GM18867 (cell line): ENCODE data around the gene NEK11.
"Not testable (repeated sequence)": the region's sequence is repeated elsewhere in the genome, so short reads cannot be mapped to it uniquely, and the experiment has no call there.

Experiments
- ATAC-seq: cut with Tn5 transposase; IDR thresholded peaks from one replicate; pipeline ENCODE4 v1.9.1; 2021; ENCODE audit warnings: mild to moderate bottlenecking, moderate library complexity; ENCODE audit not compliant: unreplicated experiment

NEK11 gene

DNA sequence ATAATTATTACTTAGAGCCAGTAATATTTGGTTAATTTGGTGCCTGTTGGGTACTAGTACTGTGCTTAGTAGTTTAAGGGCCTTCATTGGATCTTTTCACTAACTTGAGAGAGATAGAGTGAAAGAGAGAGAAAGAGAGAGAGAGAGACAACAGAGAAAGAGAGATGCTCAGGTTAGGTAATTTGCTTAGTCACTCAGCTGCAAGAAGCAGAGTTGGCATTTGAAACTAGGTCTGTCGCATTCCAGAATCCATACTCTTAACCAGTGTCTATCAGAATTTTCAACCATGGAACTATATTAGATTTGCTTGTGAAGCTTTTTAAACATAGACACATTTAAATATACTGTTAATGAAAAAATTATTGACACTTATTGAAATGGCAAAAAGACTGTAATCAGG is 323.8 kb downstream of the NEK11 start:
- ATAC-seq = no peak

DNA sequence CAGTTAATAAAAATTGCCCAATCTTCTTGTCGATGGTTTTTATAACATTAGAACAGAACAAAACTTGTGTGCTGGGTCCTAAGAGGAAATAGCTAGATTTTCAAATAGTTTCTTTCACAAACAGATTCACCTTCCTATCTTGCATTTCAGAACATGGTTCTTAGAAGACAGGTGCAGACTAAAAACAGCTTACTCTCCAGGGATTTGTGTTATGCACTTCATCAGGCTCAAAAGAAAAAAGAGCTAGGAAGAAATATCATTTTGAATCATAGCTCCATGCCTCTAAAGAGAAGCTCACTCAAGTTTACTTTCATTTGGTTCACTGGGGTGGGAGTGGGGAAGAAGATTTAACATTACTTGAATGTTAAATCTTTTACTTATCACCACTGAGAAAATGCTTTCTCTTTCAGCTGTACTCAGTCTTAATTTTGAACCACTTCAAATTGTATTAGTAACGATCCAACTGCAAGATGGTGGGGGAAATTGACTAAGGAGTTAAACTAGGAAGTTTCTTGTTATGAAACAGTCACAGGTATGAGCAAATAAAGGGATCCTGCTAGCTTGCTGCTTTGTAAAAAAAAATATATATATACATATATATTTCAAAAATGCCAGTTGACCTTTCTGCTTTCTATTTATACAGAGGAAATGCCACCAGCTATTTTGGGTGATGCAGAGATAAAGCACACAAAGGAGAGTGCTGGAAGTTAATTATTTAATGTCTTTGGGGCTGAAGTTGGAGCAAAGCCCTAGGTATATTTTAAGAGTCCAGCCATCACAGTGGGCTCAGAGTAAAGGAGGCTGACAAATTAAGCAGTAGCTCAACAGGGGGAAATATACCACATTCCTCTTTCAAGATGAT is 326.6 kb downstream of the NEK11 start:
- no peak for ATAC-seq

DNA sequence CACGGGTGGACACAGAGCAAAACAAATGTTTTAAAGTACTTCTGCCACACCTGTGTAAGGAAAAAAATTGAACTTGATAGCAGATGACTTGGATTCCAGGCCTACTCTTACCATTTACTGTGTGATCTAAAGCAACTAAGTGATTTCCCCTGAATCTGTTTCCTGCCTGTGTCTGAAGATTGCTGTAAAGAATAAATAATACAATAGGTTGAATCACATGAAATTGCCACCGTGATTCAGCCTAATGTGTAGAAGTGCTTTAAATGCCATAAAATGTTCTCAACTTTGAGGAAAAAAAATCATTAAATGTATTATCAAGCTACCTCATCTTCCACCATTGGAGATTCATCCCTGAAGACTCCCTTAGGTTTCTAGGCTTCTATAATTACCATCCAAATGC is 327.3 kb downstream of the NEK11 start:
- ATAC-seq = no peak

DNA sequence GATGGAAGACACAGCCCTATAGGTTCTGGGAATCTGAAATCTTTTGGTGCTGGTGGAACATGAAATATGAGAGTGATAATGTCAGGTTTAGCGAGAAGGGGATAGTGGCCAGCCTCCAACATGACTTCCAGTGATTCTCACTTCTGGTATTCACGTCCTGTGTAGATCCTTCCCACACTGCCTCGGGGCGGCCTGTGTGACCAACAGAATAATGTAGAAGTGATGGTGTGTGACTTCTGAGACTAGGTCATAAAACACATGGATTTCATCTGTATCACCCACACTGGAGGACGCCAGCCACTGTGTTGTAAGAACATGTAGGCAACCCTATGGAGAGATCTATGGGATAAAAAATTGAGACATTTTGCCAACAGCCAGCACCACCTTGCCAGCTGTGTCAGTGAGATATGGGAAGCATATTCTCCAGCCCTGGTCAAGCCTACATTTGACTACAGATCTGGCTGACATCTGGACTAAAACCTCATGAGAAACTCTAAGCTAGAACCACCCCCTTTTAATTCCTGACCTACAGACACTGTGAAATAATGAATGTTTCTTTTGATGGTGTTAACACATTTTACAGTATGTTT is 329.4 kb downstream of the NEK11 start:
- ATAC-seq = no peak

DNA sequence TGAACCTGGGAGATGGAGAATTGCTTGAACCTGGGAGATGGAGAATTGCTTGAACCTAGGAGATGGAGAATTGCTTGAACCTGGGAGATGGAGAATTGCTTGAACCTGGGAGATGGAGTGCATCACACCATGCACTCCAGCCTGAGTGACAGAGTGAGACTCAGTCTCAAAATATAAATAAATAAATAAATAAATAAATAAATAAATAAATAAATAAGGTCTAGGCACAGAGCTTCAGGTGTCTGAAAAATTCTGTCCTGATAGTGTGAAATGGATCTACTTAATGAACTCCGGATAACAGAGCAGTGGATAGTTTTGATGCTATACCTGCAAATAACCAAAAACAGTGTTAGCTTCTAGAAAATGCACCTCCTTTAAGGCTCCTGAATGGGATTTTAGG is 330.6 kb downstream of the NEK11 start:
- no peak for ATAC-seq

DNA sequence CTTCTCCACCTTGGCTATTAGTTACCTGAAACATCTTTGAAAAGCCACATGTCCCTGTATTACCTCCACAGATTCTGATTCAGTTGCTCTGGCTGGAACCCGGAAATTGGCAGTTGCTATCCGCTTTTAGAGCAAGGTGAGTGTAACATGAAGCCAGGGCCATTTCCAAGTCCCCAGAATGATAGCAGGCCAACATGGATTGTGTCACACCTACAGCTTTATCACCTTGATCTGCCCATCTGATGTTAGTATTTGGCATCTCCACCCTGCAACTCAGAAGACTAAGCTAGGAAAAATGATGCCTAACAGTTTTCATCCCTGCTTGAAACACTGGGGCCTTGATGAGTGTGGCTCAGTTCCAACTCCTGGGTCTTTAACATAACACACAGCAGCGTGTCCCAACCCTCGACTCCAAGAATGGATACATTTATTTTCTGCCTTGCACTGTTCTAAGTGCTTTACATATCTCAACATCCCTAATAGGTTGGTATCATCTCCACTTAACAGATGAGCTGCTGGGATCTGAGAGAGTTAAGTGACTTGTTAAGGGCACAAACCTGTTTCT is 333.6 kb downstream of the NEK11 start:
- no peak for ATAC-seq

DNA sequence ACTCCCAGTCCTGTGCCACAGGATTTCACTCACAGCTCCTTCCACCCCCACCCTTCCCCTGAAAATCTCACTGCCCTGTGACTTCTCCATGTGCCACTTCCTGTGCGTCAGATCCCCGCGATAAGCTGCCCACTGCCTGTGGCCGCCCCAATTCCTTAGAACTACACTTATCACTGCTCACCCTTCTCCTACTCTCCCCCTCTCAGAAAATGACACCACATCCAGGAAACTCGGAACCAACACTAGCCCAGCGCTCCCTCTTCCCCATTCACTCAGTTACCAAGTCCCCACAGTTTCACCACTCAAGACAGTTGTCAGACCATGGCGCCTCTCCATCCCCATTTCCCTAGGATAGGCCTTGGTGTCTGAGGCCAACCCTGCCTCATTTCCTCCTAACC is 334.4 kb downstream of the NEK11 start:
- ATAC-seq = not testable (repeated sequence)

DNA sequence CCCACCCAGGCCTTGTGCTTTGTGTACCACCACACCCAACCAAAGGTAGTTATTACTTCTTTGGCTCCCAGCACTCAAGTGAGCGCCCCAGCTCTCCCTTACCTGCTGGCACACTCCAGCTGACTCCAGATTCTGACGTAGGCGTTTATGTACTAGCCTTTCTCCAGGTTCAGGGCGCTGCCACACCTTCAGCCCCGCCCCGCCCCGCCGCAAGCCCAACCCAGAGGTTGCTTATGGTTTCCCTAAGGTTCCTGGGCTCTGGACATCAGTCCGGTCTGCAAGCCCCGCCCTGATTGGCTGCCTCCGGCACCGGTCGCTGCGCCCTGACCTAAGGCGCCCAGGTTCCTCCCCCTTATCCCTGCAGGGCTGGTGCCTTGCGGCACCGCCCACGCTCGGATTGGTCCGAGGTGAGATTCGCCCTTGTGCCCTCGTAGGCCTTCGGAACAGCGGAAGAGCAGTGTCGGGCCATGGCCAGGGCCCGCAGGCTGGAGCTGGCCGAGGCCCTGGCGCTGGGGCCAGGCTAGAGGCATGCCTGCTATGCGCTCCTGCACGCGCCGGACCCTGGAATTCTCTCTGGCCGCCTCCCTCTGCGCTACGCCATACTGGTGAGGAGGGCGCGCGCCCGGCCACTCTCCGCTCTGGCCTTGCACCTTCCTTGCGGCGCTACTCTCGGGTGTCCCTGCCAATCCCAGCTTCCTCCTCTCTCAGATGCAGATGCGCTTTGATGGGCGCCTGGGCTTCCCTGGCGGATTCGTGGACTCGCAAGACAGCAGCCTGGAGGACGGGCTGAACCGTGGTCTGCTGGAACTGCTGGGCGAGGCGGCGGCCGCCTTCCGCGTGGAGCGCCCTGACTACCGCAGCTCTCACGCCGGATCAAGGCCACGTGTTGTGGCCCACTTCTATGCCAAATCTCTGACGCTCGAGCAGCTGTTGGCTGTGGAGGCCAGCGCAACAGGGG is 335.1 kb downstream of the NEK11 start:
- ATAC-seq = no peak

DNA sequence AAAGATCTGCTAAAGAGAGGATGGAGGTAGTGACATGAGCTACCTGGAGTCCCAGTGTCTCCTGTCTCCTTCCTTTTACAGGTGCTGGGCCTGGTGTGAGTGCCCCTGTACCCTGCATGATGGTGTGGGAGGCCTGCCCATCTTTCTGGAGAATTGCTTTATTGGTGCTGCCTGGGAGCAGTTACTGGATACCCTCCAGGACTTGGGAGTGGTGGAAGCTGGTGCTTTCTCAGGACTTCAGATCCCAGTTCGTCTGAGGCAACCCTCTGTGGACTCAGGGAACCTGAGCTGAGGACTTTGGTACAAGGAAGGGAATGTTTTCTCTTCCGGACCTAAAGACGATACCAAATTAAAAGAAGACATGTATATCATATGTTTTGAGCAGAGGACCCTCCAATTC is 336.6 kb downstream of the NEK11 start:
- ATAC-seq = no peak

DNA sequence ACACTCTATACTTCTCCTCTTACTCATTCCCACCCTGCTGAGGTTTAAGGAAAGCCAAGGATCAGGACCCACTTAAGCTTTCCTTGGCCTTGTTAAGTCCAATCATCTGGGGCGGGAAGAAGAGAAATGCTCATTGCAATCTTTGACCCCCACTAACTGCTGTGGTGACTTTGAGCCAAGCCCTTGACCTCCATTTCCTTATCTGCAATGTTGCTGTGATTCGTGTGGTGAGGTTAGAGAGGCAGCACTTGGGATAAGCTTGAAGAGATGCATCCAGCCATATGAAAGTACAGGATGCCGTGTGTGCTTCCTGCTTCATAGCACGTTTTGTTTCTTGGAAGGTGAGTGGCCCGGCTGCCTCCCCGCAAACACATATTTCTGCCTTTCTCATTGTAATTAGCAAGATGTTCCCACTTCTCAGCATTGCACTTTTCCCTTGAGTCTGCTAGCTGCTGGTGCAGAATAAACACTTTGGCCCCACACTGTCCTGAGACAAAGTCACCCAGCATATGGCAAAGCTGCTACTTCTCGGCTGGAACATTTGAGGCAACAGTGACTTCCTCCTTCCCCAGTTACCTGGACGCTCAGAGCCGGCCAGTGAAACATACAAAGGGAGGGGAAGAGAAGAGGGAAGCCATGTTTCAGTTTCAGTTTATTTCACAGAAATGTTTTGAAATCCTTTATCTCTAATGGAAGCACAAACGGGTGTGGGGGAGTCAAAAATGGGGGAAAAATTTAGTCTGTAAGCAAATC is 344.4 kb downstream of the NEK11 start:
- no peak for ATAC-seq

DNA sequence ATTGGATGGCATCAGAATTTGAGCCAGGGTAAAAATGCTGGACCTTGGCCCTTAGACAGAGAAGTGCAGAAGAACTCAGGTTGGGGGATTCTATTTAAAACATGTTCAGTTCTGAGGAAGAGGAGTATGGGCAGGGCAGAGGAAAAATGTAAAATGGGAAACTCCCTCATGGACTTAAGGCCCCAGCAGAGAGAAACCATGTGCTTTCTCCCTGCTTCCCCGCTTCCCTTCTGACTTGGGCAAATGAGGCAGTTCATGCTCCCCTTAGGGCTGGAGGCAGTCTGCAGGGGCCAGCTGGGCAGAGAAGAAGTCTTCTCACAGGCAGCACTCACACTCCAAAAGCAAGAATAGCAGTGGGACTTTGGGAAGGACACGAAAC is 345.0 kb downstream of the NEK11 start:
- no peak for ATAC-seq

DNA sequence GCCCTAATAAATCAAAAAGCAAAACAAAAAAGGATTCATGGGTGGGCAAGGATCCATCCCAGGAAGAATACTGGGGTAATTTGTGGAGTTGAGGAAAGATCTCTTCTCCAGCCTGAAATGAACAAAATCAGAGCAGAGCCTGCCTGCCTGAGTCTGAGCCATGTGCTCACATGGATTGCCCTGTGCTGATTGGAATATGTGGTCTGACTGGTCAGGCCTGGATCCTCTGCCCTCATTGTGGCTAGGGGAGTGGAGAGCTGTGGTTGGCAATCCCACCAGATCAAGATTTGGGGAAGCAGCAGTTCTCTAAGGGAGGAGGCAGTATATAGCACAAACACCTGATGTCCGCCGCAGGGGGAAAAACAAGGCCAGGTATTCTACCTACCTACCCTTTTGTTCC is 348.1 kb downstream of the NEK11 start:
- no peak for ATAC-seq

DNA sequence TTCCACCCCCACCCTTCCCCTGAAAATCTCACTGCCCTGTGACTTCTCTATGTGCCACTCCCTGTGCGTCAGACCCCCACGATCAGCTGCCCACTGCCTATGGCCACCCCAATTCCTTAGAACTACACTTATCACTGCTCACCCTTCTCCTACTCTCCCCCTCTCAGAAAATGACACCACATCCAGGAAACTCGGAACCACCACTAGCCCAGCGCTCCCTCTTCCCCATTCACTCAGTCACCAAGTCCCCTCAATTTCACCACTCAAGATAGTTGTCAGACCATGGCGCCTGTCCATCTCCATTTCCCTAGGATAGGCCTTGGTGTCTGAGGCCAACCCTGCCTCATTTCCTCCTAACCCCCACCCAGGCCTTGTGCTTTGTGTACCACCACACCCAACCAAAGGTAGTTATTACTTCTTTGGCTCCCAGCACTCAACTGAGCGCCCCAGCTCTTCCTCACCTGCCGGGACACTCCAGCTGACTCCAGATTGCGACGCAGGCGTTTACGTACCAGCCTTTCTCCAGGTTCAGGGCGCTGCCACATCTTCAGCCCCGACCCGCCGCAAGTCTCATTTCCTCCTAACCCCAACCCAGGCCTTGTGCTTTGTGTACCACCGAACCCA is 354.3 kb downstream of the NEK11 start:
- ATAC-seq = peak; percentile 1

DNA sequence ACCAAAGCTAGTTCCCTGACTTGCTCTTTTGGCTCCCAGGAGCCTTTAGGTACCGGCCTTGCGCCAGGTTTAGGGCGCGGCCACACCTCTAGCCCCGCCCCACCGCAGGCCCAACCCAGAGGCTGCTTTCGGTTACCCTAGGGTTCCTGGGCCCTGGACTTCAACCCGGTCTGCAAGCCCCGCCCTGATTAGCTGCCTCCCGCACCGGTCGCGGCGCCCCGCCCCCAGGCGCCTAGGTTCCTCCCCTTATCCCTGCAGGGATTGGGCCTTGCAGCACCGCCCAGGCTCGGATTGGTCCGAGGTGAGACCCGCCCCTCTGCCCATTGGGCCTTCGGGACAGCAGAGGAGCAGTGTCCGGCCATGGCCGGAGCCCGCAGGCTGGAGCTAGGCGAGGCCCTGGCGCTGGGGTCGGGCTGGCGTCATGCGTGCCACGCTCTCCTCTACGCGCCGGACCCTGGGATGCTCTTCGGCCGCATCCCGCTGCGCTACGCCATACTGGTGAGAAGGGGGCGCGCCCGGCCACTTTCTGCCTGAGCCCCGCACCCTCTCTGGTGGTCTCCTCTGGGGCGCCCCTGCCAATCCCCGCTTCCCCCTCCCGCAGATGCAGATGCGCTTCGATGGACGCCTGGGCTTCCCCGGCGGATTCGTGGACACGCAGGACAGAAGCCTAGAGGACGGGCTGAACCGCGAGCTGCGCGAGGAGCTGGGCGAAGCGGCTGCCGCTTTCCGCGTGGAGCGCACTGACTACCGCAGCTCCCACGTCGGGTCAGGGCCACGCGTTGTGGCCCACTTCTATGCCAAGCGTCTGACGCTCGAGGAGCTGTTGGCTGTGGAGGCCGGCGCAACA is 355.0 kb downstream of the NEK11 start, which contains the start of gene NUDT16:
TSS of gene NUDT16 (plus strand) at position 330 of the 847 bp plus-strand sequence. CDS start at position 361, 31 bp downstream.
- ATAC-seq = peak; percentile 98

DNA sequence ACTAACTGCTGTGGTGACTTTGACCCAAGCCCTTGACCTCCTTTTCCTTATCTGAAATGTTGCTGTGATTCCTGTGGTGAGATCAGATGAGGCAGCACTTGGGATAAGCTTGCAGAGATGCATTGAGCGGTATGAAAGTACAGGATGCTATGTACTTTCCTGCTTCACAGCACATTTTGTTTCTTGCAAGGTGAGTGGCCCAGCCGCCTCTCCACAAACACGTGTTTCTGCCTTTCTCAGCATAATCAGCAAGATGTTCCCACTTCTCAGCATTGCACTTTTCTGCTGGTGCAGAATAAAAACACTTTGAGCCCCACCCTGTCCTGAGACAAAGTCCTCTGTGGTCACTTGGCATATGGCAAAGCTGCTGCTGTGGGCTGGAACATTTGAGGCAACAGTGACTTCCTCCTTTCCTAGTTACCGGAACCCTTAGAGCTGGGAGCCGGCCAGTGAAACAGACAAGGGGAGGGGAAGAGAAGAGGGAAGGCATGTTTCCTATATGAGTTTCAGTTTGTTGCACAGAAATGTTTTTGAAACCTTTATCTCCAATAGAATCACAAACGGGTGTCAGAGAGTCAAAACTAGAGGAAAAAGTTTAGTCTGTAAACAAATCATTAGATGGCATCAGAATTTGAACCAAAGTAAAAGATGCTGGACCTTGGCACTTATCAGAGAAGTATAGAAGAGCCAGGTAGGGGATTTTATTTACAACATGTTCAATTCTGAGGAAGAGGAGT is 359.9 kb downstream of the NEK11 start:
- ATAC-seq = no peak

DNA sequence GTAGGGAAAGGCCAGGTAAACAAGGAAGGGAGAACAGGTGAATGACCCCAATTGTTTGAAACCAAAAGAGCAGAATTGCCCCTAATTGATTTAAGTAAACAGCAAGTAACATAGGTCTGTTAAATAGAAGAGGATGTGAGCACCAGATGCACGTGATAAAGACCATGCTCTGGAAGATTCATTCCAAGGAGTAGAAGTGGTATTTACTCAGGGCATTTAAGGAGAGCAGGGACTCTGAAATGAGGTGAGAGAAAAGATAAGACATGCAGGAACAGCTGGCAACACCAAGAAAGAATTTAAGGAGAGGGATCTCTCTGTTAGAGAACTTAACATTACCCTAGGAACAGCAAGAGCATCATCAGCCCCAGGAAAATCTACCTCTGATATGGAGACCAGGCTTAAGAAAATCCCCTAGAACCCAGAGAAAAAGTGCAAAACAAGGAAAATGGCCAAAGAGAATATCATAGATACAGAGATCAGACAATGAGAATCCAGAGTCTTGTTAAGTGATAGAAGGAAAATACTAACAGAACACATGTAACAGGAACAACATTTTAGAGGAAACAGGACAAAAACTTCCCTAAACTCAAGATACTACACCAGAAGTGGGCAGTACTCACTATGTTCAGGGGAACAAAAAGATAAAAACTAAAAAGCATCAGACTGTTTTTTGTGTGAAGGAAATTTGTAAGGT is 361.3 kb downstream of the NEK11 start:
- ATAC-seq = no peak

DNA sequence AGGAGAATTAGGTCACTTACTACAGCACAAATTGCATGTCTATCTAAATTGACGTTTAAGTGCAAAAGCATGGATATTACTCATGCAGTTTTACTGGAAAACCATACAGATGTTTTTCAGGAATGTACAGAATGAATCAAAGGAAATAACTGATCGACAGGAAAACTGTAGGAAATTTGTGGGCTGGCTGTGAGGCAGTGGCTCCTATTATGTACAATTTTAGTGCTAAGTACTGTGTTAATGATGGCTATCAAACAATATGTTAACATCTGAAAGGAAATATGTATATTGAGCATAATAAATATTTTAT is 361.8 kb downstream of the NEK11 start:
- no peak for ATAC-seq

DNA sequence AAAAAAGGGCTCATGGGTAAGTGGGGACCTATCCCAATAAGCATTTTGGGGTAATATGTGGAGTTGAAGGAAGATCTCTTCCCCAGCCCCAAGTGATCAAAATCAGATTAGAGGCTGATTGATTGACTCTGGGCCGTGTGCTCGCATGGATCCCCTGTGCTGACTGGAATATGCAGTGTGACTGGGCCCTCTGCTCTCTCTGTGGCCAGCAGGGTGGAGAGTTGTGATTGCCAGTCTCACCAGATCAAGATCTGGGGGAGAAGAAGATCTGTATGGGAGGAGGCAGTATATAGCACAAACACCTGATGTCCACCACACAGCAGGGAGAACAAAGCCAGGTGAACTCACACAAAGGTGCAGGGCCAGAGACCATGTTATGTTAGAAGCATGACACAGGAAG is 363.7 kb downstream of the NEK11 start:
- no peak for ATAC-seq
